G401.6 (cell line): ENCODE measurements around the gene PRRT2.
"Not testable (repeated sequence)": the region's sequence is repeated elsewhere in the genome, so short reads cannot be mapped to it uniquely, and the experiment has no call there.

Source experiments
- FAIRE-seq: peaks from 2 replicates; lab custom pipeline; 2012; peaks lifted over from hg19 to GRCh38; lab: Jason Lieb, UNC

PRRT2 gene

DNA sequence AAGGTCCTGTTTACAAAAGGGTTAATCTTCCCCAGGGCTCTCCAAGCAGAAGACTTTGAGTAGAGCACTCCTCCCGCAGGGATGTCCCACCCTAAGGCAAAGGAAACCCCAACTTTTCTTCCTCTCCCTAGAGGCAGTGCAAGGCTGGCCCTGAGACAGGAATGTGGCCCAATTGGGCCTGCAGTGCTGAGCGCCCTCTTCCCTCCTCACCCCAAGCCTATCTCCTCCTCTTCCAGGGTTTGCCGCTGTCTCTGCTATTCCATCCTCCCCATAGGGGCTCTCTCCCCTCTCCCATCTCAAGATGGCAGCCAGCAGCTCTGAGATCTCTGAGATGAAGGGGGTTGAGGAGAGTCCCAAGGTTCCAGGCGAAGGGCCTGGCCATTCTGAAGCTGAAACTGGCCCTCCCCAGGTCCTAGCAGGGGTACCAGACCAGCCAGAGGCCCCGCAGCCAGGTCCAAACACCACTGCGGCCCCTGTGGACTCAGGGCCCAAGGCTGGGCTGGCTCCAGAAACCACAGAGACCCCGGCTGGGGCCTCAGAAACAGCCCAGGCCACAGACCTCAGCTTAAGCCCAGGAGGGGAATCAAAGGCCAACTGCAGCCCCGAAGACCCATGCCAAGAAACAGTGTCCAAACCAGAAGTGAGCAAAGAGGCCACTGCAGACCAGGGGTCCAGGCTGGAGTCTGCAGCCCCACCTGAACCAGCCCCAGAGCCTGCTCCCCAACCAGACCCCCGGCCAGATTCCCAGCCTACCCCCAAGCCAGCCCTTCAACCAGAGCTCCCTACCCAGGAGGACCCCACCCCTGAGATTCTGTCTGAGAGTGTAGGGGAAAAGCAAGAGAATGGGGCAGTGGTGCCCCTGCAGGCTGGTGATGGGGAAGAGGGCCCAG is 1.0 kb downstream of the PRRT2 start:
- FAIRE-seq, result no peak

DNA sequence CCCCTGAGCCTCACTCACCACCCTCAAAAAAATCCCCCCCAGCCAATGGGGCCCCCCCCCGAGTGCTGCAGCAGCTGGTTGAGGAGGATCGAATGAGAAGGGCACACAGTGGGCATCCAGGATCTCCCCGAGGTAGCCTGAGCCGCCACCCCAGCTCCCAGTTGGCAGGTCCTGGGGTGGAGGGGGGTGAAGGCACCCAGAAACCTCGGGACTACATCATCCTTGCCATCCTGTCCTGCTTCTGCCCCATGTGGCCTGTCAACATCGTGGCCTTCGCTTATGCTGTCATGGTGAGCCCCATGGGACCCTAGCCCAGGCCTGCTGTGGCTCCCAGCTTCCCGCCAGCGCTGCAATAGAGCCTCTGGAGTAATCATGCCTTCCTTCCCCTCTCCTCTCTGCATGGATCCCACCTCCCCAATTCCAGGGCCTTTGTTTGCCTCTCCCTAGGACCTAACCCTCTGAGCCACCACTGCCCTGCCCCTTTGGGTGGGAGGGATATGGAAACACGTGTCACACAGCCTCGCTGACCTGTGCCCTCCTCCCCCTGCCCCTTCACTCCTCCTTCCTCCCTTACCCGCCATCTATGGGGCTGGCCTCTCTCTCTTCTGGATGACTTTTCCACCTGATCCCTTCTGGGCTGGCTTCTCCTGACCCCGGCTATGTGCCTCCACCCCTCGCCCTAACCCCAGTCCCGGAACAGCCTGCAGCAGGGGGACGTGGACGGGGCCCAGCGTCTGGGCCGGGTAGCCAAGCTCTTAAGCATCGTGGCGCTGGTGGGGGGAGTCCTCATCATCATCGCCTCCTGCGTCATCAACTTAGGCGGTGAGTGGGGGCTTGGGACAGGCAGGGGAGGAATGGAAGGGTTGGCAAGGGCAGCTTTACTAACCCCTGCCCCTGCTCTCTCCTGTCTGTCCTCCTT is 1.9 kb downstream of the PRRT2 start:
- FAIRE-seq, result no peak

DNA sequence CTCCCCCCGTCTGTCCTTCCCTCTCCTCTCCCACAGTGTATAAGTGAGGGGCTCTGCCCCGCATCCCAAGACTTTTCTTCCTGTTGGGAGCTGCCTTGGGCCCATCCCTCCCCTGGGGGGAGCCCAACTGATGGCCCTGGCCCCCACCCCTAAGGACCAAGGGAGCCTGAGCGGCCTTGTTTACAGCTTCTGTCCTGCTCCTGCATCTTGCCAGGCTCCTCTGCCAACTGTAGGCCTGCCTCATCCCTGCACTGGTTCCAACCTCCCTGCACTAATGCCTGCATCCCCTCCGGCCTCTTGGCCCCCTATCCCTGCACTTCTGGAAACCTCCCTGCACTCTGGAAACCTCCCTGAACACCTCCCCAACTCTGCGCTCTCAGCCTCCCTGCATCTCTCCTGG is 2.6 kb downstream of the PRRT2 start:
- FAIRE-seq, result no peak

DNA sequence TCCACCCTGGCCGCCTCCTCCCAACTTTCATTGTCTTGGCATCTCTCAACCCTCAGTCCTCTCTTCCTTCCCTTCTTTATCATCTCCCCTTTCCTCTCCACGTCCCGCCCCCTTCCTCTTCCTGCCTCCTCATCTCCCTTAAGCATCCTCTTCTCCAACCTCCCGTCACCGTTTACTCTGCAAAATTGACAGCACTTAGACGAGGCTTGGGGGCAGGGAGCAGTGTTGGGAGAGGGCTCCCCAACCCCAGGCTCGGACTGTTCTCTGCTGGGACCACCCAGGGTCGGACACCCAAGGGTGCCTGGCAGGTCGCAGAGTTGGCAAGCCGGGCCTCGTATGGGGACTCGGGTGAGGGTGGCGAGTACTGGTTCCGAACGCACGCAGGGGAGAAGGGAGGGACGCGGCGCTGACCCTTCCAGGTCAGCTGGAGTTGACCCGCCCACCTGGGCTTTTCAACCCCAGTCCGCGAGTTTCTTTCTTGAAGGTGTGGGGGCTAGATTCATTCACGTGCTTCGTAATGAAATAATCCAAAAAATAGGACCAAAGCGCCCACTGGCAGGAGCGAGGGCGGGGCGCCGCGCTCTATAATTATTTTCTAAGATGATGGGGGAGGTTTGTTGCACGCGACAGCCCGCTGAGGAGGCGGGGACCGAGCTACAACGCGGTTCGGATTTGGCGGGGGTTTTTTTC is 3.2 kb downstream of the PRRT2 start:
- no peak for FAIRE-seq

DNA sequence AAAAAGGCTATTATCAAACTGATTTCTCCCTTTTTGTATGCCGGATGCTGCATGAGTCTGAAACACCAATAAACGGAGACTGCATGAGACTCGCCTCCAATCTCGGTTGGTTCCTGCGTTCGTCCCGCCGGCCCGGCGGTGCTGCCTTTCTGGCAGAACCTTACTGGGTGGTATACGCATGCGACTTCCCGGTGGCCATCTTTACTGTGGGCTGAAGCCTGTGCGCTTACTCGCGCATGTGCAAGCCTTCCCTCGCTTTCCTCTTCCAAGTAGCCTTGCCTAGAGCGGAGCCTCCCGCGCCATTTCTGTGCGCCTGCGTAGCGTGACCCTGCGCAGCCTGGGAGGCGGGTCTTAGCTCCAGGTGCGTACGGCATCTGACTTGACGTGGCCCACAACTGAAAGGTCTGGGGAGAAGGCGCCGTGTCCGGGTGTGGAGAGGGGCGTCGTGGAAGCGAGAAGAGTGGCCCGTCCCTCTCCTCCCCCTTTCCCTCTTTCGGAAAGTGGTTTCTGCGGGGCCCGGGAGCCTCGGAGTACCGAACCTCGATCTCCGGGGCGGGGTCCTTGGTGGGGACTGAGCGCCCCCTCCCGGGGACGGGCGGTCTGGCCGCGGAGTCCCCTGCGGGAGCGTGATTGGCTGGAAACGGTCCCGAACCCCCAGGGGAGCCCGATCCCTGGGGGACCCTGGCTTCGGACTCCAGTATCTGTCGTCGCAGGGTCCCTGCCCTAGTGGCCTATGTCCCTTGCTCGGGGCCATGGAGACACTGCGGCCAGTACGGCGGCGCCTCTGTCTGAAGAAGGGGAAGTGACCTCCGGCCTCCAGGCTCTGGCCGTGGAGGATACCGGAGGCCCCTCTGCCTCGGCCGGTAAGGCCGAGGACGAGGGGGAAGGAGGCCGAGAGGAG is 4.0 kb downstream of the PRRT2 start, which contains the start of gene PAGR1:
Gene PAGR1 (plus strand): TSS at position 360 of the 901 bp plus-strand sequence. CDS start 374 bp downstream, at position 734.
- peak; percentile 91 for FAIRE-seq

DNA sequence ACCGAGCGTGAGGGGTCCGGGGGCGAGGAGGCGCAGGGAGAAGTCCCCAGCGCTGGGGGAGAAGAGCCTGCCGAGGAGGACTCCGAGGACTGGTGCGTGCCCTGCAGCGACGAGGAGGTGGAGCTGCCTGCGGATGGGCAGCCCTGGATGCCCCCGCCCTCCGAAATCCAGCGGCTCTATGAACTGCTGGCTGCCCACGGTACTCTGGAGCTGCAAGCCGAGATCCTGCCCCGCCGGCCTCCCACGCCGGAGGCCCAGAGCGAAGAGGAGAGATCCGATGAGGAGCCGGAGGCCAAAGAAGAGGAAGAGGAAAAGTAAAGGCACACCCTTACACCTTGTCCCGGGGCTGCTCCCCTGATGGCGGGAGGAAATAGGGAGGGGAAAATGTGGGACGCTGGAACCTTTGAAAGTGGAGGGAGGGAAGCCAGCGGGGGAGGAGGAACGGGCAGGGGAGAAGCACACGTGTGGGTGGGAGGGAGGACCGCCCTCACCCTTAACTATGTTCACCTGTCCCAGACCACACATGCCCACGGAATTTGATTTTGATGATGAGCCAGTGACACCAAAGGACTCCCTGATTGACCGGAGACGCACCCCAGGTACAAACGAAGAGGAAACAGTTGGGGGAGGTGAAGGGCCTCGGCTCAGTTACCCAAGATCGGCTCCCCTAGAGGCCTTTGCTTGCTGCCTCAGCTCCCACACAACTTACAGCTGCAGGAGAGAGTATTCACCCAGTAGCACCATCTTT is 4.9 kb downstream of the PRRT2 start:
- FAIRE-seq, result no peak

DNA sequence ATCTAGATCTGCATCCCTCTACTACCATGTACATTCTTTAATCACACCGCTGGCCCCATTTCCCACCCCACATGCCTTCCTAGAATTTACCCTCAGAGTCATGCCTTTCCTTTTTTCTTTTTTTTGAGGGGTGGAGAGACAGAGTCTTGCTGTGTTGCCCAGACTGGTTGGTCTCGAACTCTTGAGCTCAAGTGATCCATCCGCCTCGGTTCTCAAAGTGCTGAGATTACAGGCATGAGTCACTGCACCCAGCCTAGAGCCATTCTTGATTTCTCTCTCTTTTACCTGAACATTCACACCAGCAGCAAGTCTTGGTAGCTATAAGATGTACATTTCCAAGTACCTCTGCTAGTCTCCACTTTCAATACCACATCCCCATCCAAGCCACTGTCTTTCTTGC is 6.1 kb downstream of the PRRT2 start:
- no peak for FAIRE-seq

DNA sequence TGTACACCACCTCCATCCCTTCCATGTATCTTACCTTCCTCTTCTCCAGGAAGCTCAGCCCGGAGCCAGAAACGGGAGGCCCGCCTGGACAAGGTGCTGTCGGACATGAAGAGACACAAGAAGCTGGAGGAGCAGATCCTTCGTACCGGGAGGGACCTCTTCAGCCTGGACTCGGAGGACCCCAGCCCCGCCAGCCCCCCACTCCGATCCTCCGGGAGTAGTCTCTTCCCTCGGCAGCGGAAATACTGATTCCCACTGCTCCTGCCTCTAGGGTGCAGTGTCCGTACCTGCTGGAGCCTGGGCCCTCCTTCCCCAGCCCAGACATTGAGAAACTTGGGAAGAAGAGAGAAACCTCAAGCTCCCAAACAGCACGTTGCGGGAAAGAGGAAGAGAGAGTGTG is 7.5 kb downstream of the PRRT2 start:
- no peak for FAIRE-seq

DNA sequence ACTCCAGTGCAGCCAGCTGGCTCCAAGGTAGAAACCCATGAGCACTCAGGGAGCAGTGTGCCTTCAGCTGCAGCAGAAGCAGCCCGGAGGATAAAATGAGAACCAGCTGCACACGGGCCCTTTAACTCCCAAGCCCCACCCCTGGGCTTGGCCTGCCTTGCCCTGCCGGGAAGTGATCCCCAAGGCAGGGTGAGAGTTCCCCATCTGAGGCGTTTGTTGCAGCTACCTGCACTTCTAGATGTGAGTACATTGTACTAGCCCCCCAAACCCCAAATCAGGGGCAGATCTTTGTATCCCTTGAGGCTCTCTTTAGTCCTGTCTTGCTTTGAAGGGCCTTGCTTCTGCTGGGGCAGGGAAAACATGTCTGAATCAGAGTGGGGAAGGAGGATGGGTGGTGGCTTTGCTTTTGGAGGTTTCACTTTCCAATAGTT is 8.3 kb downstream of the PRRT2 start, which contains the start of gene MVP:
Gene MVP (plus strand): TSS at position 192 of the 431 bp plus-strand sequence. CDS start 10,088 bp downstream, outside the sequence.
- peak; percentile 75 for FAIRE-seq

DNA sequence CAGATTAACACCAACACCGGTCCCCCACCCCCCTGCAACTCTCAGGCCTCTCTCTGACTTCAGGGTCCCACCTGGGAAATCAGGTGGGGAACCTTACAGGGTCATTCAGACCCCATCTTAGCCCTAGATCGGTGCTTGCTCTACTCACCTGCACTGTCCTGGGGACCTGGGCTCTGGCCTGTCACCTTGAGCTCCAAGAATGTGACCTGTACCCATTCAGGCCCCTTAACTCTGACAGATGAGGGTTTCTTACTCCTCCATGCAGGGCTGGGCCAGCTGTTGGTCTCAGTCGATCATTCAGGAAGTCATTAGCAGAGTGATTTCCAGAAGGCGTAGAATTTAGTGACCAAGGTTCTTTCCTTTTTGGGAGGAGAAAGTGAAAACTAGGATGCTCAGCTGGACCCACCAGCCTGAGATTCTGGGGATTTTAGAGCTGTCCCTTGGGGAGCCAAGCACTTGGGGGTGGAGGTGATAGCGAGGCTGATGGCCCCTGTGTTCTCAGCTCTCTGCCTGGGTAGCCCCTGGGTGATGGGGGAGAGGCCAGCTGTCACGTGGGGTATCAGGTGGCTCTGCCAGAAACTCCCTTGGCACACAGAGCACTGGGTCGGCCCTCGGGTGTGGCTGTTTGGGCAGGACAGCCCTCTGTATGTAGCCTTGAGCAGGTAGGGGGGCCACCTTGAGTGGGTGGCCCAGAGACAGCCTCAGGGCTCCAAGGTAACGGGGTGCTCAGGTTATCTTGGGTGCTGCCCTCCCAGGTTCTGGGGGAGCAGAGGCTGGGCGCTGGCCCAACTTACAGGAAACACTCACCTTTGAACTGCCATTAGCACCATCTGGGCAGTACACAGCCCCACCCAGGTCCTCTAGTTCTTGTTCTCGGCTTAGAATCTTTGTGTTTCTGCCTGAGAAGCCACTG is 9.0 kb downstream of the PRRT2 start:
- FAIRE-seq, result no peak

DNA sequence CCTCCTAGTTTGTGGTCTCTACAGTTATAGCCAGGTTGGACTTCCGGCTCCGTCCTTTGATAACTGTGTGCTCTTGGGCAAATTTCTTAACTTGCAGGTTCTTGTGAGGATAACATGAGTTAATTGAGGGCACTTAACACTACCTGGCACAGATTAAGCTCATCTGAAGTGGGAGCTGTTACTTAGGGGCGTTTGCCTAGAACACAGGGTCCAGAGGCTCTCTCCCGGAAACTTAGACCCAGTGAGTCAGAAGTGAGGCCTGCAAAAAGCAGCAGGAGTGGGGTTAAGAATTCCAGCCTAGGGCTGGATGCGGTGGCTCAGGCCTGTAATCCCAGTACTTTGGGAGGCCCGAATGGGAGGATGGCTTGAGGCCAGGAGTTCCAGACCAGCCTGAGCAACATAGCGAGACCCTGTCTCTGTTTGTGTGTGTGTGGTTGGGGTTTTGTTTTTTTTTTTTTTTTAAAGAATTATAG is 9.7 kb downstream of the PRRT2 start:
- no peak for FAIRE-seq

DNA sequence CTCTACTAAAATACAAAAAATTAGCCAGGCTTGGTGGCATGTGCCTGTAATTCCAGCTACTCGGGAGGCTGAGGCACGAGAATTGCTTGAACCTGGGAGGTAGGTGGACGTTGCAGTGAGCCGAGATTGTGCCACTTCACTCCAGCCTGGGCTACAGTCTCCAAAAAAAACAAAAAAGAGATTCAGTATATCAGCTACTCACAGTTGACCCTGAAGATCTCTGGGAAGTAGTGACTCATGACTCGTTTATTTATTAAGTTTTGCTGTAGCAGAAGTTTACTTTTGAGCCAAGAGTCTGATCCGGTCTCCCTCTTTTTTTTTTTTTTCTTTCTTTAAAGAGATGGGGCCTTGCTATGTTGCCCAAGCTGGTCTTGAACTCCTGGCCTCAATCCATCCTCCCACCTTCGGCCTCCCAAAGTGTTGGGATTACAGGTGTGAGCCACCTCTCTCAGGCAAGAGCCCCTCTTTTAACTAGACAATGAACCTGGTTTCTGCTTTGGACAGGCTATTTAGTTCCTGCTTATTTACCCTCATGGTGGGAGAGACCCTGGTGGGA is 12.7 kb downstream of the PRRT2 start:
- no peak for FAIRE-seq

DNA sequence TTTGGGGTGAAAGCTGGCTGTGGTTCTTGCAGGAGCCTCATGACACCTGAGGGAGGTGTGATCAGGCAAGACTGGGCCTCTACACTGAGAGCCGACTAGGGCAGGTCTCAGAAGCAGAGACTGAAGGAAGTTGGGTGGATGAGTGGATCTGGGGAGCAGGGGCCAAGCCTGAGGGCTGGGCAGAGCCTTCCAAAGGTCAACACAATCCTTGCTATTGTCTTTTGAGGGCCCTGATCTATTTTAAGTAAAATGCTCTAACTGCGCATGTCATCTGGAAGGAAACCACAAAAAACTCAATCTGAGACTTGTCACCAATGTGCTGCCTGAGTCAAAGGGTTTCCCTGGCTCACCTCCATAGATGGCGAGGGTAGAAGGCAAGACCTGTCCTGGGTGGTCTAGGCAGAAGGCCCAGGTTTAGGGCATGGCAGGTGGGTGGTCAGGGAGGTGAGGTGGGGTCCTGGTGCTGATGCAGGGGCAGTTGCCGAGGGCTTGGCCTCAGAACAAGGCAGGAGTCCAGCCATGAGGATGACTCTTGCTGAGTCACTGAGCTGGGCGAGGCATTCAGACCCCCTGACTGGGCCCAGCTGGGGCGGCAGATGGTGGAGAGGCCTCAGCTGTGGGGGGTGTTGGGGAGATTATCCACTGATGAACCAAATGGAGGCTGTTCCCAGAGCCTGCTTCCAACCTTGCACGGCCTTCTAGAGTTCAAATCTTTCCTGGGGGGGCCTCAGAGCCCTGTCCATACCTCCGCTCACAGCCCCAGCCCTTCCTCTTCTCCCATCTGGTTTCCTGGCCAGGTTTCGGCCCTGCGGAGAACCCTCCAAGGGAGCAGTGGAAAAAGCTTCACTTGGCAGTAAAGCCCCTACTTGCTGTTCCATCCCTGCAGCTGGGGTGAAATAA is 13.4 kb downstream of the PRRT2 start:
- no peak for FAIRE-seq

DNA sequence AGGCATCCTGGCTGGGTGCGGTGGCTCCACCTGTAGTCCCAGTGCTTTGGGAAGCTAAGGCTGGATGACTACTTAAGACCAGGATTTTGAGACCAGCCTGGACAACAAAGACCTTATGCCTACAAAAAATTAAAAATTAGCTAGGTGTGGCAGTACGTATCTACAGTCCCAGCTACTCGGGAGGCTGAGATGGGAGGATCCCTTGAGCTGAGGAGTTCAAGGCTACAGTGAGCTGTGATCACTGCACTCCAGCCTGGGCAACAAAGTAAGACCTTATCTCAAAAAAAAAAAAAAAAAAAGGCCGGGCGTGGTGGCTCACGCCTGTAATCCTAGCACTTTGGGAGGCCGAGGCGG is 14.3 kb downstream of the PRRT2 start:
- FAIRE-seq, result no peak

DNA sequence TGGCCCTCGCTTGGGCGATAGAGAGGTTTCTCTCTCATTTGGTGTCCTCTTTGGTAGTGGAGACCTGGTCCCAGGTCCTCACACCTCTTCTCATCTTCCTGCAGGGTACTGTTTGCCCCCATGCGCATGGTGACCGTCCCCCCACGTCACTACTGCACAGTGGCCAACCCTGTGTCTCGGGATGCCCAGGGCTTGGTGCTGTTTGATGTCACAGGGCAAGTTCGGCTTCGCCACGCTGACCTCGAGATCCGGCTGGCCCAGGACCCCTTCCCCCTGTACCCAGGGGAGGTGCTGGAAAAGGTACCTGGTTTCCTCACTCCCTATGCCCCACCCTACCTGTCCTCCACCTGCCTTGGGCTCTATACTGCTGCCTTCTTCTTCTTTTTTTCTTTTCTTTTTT is 18.8 kb downstream of the PRRT2 start:
- FAIRE-seq, result no peak

DNA sequence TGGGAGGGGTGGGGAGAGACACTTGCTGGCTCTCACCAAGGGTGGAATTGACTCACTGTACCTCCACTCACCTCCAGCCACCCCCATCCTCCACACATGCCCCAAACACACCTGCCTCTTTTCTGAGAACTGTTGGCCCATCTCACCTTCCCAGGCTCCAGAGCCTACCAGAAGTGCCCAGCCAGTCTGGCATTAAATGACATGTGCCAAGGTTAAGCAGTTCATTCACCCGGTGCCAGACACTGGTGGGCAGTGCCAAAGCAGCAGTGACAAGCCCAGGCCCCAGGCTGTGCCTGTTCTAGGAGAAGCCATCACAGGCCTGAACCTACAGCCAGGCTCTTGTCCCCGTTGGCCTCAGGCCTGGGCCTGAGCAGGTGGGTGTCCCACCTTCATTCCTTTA is 19.5 kb downstream of the PRRT2 start:
- no peak for FAIRE-seq

DNA sequence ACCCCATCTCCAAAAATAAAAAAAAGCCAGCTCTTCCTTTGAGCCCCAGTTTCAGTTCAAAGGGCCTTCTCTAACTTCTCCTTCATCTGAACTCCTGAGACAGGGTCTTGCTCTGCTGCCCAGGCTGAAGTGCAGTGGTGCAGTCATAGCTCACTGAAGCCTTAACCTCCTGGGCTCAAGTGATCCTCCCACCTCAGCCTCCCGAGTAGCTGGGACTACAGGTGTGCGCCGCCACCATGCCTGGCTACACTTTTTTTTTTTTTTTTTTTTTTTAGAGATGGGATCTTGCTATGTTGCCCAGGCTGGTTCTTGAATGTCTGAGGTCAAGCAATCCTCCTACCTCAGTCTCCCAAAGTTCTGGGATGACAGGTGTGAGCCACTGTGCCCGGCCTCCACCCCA is 21.2 kb downstream of the PRRT2 start:
- not testable (repeated sequence) for FAIRE-seq

DNA sequence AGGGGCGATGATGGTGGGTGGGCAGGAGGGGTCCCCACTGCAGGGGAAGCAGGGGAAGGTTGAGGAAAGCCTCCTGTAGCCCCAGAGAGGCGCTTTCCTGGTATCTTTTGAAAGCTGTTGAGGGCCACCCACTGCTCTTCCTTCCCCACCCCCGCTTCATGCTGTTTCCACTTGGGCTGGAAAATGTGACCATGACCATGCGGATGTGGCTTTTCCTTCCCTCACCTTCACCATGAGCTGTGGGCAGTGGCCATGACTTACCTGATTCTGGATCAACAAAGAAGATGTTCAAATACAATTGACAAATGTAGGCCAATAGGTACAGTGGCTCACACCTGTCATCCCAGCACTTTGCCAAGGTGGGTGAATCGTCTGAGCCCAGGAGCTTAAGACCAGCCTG is 22.1 kb downstream of the PRRT2 start:
- no peak for FAIRE-seq
